Measurements from ENCODE around the gene TTC7B.
"Not testable (repeated sequence)": the region's sequence is repeated elsewhere in the genome, so short reads cannot be mapped to it uniquely, and the experiment has no call there.

DNA sequence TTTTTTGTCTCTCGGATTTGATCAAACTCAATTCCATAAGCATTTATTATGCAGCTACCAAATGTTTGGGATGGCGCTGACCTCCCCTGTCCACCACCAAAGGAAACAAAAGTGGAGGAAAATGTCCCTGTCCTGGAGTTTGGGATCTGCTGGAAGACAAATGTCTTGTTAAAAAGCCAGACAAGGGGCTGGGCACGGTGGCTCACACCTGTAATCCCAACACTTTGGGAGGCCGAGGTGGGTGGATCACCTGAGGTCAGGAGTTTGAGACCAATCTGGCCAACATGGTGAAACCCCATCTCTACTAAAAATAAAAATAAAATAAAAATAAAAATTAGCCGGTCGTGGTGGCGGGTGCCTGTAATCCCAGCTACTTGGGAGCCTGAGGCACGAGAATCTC lies 22.3 kb upstream of the TTC7B start:
- TF ChIP-seq EZH2phosphoT487, EZH2 (IDR thresholded peaks at IDR 0.05): not testable (repeated sequence)
- TF ChIP-seq, protein P1, sequence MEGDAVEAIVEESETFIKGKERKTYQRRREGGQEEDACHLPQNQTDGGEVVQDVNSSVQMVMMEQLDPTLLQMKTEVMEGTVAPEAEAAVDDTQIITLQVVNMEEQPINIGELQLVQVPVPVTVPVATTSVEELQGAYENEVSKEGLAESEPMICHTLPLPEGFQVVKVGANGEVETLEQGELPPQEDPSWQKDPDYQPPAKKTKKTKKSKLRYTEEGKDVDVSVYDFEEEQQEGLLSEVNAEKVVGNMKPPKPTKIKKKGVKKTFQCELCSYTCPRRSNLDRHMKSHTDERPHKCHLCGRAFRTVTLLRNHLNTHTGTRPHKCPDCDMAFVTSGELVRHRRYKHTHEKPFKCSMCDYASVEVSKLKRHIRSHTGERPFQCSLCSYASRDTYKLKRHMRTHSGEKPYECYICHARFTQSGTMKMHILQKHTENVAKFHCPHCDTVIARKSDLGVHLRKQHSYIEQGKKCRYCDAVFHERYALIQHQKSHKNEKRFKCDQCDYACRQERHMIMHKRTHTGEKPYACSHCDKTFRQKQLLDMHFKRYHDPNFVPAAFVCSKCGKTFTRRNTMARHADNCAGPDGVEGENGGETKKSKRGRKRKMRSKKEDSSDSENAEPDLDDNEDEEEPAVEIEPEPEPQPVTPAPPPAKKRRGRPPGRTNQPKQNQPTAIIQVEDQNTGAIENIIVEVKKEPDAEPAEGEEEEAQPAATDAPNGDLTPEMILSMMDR (IDR thresholded peaks at IDR 0.05), result not testable (repeated sequence)

Measured in neural progenitor cell (in vitro differentiated cells).